Measurements from ENCODE around the gene SLC2A13.
"Not testable (repeated sequence)": the region's sequence is repeated elsewhere in the genome, so short reads cannot be mapped to it uniquely, and the experiment has no call there.

GRCh38 chr12:39812456-39812855 lies 293.4 kb downstream of the SLC2A13 start:
- TF ChIP-seq CTCF (IDR thresholded peaks at IDR 0.05); SIN3A (IDR thresholded peaks at IDR 0.05; ENCODE audit: borderline replicate concordance, insufficient read depth, low read depth, low read length); REST (IDR thresholded peaks at IDR 0.05; ENCODE audit: insufficient read depth in 1 of 2, low read depth in 2 of 2, low read length in 1 of 2); POLR2AphosphoS5 (IDR thresholded peaks at IDR 0.05; ENCODE audit: low read depth, low read length); TCF7L2 (IDR thresholded peaks at IDR 0.05; ENCODE audit: low read depth, low read length): not testable (repeated sequence)
